ENCODE data around the gene DMPK. TPM values are rescaled to one million over a fixed set of nuclear protein-coding genes. Genes with fewer than 3 reads are reported as not detected.
"Not testable (repeated sequence)": the region's sequence is repeated elsewhere in the genome, so short reads cannot be mapped to it uniquely, and the experiment has no call there.

The DMPK gene
- total and polyA plus RNA-seq, 2 of the 4 experiments (the other 2 are of a cell fraction), result 7.9 to 50.7 TPM

DNA sequence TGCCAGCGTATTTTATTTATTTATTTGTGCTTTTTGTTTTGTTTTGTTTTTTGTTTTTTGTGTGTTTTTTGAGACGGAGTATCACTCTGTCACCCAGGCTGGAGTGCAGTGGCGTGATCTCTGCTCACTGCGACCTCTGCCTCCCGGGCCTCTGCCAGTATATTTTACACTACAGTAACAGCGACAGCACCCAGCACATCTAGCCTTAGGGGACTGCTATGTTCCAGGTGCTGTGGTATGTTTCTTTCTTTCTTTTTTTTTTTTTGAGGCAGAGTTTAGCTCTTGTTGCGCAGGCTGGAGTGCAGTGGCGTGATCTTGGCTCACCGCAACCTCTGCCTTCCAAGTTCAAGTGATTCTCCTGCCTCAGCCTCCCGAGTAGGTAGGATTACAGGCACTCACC, 30.8 kb downstream of the DMPK start:
- H2BK120ac ChIP-seq (ENCODE audit: low read depth, low read length); POLR2A ChIA-PET (ENCODE audit: unreplicated experiment); CTCF ChIA-PET; H3K9me1 ChIP-seq (ENCODE audit: insufficient read depth, low read length); H3K56ac ChIP-seq (ENCODE audit: extremely low read depth, insufficient read depth, low read length); H4K91ac ChIP-seq (ENCODE audit: insufficient read depth, low read depth, low read length); H4K5ac ChIP-seq (ENCODE audit: low read depth, low read length); BruUV-seq (replicated peaks); H4K8ac ChIP-seq (ENCODE audit: low read depth in 2 of 2, low read length in 2 of 2); DNase-seq; intact Hi-C loops (cut with micrococcal nuclease); H3K18ac ChIP-seq (ENCODE audit: low read depth, low read length); H3K36me3 ChIP-seq (ENCODE audit: control insufficient read depth, insufficient read depth, low read length); H4K20me1 ChIP-seq (ENCODE audit: insufficient read depth, low read length); H3K23ac ChIP-seq (ENCODE audit: low read depth, low read length); H3K9ac ChIP-seq (ENCODE audit: low read depth, low read length); ATAC-seq (ENCODE audit: low read depth); H3K27me3 ChIP-seq (ENCODE audit: control insufficient read depth, insufficient read depth, low read length); H3K27ac ChIP-seq (ENCODE audit: insufficient read depth, low read length); H3K4ac ChIP-seq (ENCODE audit: low read depth, low read length); H2BK20ac ChIP-seq (ENCODE audit: low read depth, low read length); H2BK5ac ChIP-seq (ENCODE audit: low read depth, low read length, poor library complexity, severe bottlenecking); H3K14ac ChIP-seq (replicated peaks; ENCODE audit: low read depth, low read length); in situ Hi-C loops (cut with MboI; ENCODE audit: low sequenced_read_pairs); H3K4me1 ChIP-seq (ENCODE audit: control insufficient read depth, insufficient read depth, low read length); H2AK9ac ChIP-seq (replicated peaks; ENCODE audit: low read depth, low read length, poor library complexity); H2AFZ ChIP-seq (replicated peaks; ENCODE audit: low read length, poor library complexity); H3K9me3 ChIP-seq (ENCODE audit: control insufficient read depth, insufficient read depth, low read length); H2AK5ac ChIP-seq (ENCODE audit: low read depth, low read length); dilution Hi-C loops (cut with HindIII; ENCODE audit: low sequenced_read_pairs, unreplicated experiment); H2BK15ac ChIP-seq (ENCODE audit: low read depth, low read length); H3K4me3 ChIP-seq (ENCODE audit: insufficient read depth, low read depth, low read length); H3K79me1 ChIP-seq (ENCODE audit: low read depth in 1 of 2, low read length in 2 of 2); H3K4me2 ChIP-seq (ENCODE audit: low read depth, low read length): not testable (repeated sequence)
- WGBS, 2 experiments (ENCODE audit: extremely low coverage in 2 of 2, insufficient read length in 1 of 2), result no CpG with 5 or more reads among the region's 10 CpGs
